Activated CD8-positive, alpha-beta T cell treated with anti-CD3 and anti-CD28 coated beads, Interleukin-2, amount 10 ng/mL, durations not matched to agents 7 days and 5 days (primary cell): ENCODE measurements around the gene SIK3. TPM values are rescaled to one million over a fixed set of nuclear protein-coding genes. Genes with fewer than 3 reads are reported as not detected.

Source experiments
- ATAC-seq: fragments of 150-1000 bp; cut with Tn5 transposase; one replicate; pipeline ENCODE4 v1.10.0; 2021; ENCODE audit warnings: moderate library complexity
- CTCF ChIA-PET: fragments of 350-600 bp; sonication (Branson Sonifier 250); formaldehyde crosslinking; loops from one replicate; lab custom pipeline; 2021; ENCODE audit warnings: antibody characterized with exemption; lab: Charles Lee
- POLR2A ChIA-PET: fragments of 350-600 bp; sonication (Branson Sonifier 250); formaldehyde crosslinking; loops from one replicate; lab custom pipeline; 2021; ENCODE audit warnings: antibody characterized with exemption; lab: Charles Lee
- DNase-seq: peaks from one replicate; pipeline ENCODE4 v3.0.0-alpha.2; 2020
- H3K27ac Mint-ChIP-seq: one replicate; pipeline ENCODE4 v1.8.0; 2021; ENCODE audit warnings: mild to moderate bottlenecking, mixed read lengths
- H3K27me3 Mint-ChIP-seq: one replicate; pipeline ENCODE4 v1.8.0; 2021; ENCODE audit warnings: low read depth, mixed read lengths
- H3K36me3 Mint-ChIP-seq: one replicate; pipeline ENCODE4 v1.8.0; 2021; ENCODE audit warnings: low read depth, mixed read lengths
- H3K4me1 Mint-ChIP-seq: one replicate; pipeline ENCODE4 v1.8.0; 2021; ENCODE audit warnings: low read depth, mixed read lengths
- H3K4me3 Mint-ChIP-seq: one replicate; pipeline ENCODE4 v1.8.0; 2021; ENCODE audit warnings: mild to moderate bottlenecking, mixed read lengths
- H3K9me3 Mint-ChIP-seq: one replicate; pipeline ENCODE4 v1.8.0; 2022; ENCODE audit warnings: mixed read lengths; ENCODE audit not compliant: insufficient read depth
- total RNA-seq, 2 experiments: library from RNA; stranded (reverse); gene quantifications; one replicate each; pipeline ENCODE4 v1.2.3, GENCODE V29; 2021

SIK3 gene
- total RNA-seq, 2 experiments from 2014 or later: 25.9 to 31.4 TPM

GRCh38 chr11:116994195-116994594, 104.0 kb downstream of the SIK3 start:
- H3K27ac Mint-ChIP-seq: no peak overlapping the region
- peaks cover 19% of the 10 kb centered on the region for H3K4me1 Mint-ChIP-seq

GRCh38 chr11:116993599-116993998, 104.6 kb downstream of the SIK3 start:
- ChIA-PET POLR2A (interaction anchor here (0.7 to 1.1 kb wide), 2 partner anchors 26 to 32 kb away, joined by 5 to 7 read pairs; no protein-coding TSS in a partner anchor), CTCF (interaction anchor here (0.8 to 1.8 kb wide), 3 partner anchors 66 to 158 kb away, joined by 3 to 5 read pairs (median 3); no protein-coding TSS in a partner anchor)
- no peak overlapping the region for H3K27ac Mint-ChIP-seq
- peaks cover 23% of the 10 kb centered on the region for H3K4me1 Mint-ChIP-seq
- peak; percentile 79 for ATAC-seq
- no peak for DNase-seq
- H3K36me3 Mint-ChIP-seq: peaks cover 2% of the 10 kb centered on the region
- no peaks in the 10 kb centered on the region for H3K9me3 Mint-ChIP-seq
- peak overlapping the region; percentile 3 for H3K4me3 Mint-ChIP-seq
- H3K27me3 Mint-ChIP-seq: no peaks in the 10 kb centered on the region

More at GRCh38 chr11:116994195-116994594, 104.0 kb downstream of the SIK3 start:
- ATAC-seq (no peak), DNase-seq (no peak)
- H3K27me3 Mint-ChIP-seq: no peaks in the 10 kb centered on the region
- H3K4me3 Mint-ChIP-seq: no peak overlapping the region
- H3K9me3 Mint-ChIP-seq: no peaks in the 10 kb centered on the region
- ChIA-PET POLR2A (interaction anchor here (0.6 to 1.1 kb wide), 2 partner anchors 31 to 150 kb away, joined by 4 to 7 read pairs; partner anchors contain the start of gene PAFAH1B2), CTCF (interaction anchor here (0.9 to 1.1 kb wide), 2 partner anchors 11 to 114 kb away, joined by 3 read pairs; no protein-coding TSS in a partner anchor)
- H3K36me3 Mint-ChIP-seq: peaks cover 2% of the 10 kb centered on the region

- H3K27ac Mint-ChIP-seq: no peak overlapping the region
- H3K9me3 Mint-ChIP-seq: no peaks in the 10 kb centered on the region
- peaks cover 39% of the 10 kb centered on the region for H3K4me1 Mint-ChIP-seq
- H3K36me3 Mint-ChIP-seq: no peaks in the 10 kb centered on the region
- no peak overlapping the region for H3K4me3 Mint-ChIP-seq
- CTCF ChIA-PET: interaction anchor here (0.7 kb wide), 1 partner anchor 92 kb away, joined by 3 read pairs; no protein-coding TSS in a partner anchor
- DNase-seq (no peak), ATAC-seq (no peak)
- POLR2A ChIA-PET: no interaction called here
- H3K27me3 Mint-ChIP-seq: no peaks in the 10 kb centered on the region
Measured at GRCh38 chr11:116991491-116991890, 106.7 kb downstream of the SIK3 start.

- POLR2A ChIA-PET: no interaction called here
- CTCF ChIA-PET: no interaction called here
- DNase-seq (no peak), ATAC-seq (no peak)
- H3K36me3 Mint-ChIP-seq: no peaks in the 10 kb centered on the region
- no peak overlapping the region for H3K27ac Mint-ChIP-seq
- H3K27me3 Mint-ChIP-seq: no peaks in the 10 kb centered on the region
- no peak overlapping the region for H3K4me3 Mint-ChIP-seq
- peaks cover 45% of the 10 kb centered on the region for H3K4me1 Mint-ChIP-seq
- no peaks in the 10 kb centered on the region for H3K9me3 Mint-ChIP-seq
Measured at GRCh38 chr11:116990811-116991210, 107.4 kb downstream of the SIK3 start.

- CTCF ChIA-PET: interaction anchor here (1.6 kb wide), 1 partner anchor 12 kb away, joined by 5 read pairs; no protein-coding TSS in a partner anchor
- Mint-ChIP-seq H3K27me3 (no peaks in the 10 kb centered on the region), H3K27ac (no peak overlapping the region), H3K4me1 (peaks cover 48% of the 10 kb centered on the region), H3K9me3 (no peaks in the 10 kb centered on the region), H3K4me3 (no peak overlapping the region), H3K36me3 (no peaks in the 10 kb centered on the region)
- POLR2A ChIA-PET: no interaction called here
- DNase-seq (no peak), ATAC-seq (no peak)
Measured at GRCh38 chr11:116990061-116990473, 108.2 kb downstream of the SIK3 start.

GRCh38 chr11:116989184-116989583, 109.0 kb downstream of the SIK3 start:
- Mint-ChIP-seq H3K27ac (no peak overlapping the region), H3K36me3 (no peaks in the 10 kb centered on the region), H3K27me3 (no peaks in the 10 kb centered on the region), H3K9me3 (no peaks in the 10 kb centered on the region), H3K4me1 (peaks cover 51% of the 10 kb centered on the region), H3K4me3 (no peak overlapping the region)
- no peak for ATAC-seq
- POLR2A ChIA-PET: no interaction called here
- CTCF ChIA-PET: interaction anchor here (1.5 to 1.6 kb wide), 2 partner anchors 11 to 63 kb away, joined by 3 to 5 read pairs; no protein-coding TSS in a partner anchor
- no peak for DNase-seq

GRCh38 chr11:116986521-116987105, 111.6 kb downstream of the SIK3 start:
- H3K27me3 Mint-ChIP-seq: no peaks in the 10 kb centered on the region
- H3K4me1 Mint-ChIP-seq: peaks cover 51% of the 10 kb centered on the region
- H3K36me3 Mint-ChIP-seq: no peaks in the 10 kb centered on the region
- ChIA-PET CTCF (interaction anchor here (0.6 to 1.8 kb wide), 13 partner anchors 8 to 151 kb away, joined by 3 to 7 read pairs (median 4); no protein-coding TSS in a partner anchor), POLR2A (interaction anchor here (0.7 to 0.9 kb wide), 2 partner anchors 66 to 107 kb away, joined by 3 to 4 read pairs; no protein-coding TSS in a partner anchor)
- H3K4me3 Mint-ChIP-seq: peak overlapping the region; percentile 13
- H3K27ac Mint-ChIP-seq: peak overlapping the region; percentile 27
- DNase-seq (no peak), ATAC-seq (peak; percentile 80)
- no peaks in the 10 kb centered on the region for H3K9me3 Mint-ChIP-seq

- ATAC-seq (no peak), DNase-seq (no peak)
- no peak overlapping the region for H3K4me3 Mint-ChIP-seq
- H3K4me1 Mint-ChIP-seq: peaks cover 62% of the 10 kb centered on the region
- no peaks in the 10 kb centered on the region for H3K36me3 Mint-ChIP-seq
- H3K27ac Mint-ChIP-seq: no peak overlapping the region
- ChIA-PET POLR2A (no interaction called here), CTCF (interaction anchor here (0.9 to 1.6 kb wide), 3 partner anchors 24 to 149 kb away, joined by 3 to 4 read pairs (median 3); no protein-coding TSS in a partner anchor)
- no peaks in the 10 kb centered on the region for H3K9me3 Mint-ChIP-seq
- no peaks in the 10 kb centered on the region for H3K27me3 Mint-ChIP-seq
Measured at GRCh38 chr11:116984589-116984988, 113.6 kb downstream of the SIK3 start.

GRCh38 chr11:116984186-116984585, 114.0 kb downstream of the SIK3 start:
- Mint-ChIP-seq H3K4me1 (peaks cover 61% of the 10 kb centered on the region), H3K27me3 (no peaks in the 10 kb centered on the region), H3K36me3 (no peaks in the 10 kb centered on the region), H3K9me3 (no peaks in the 10 kb centered on the region), H3K4me3 (no peak overlapping the region), H3K27ac (no peak overlapping the region)
- POLR2A ChIA-PET: no interaction called here
- ATAC-seq (no peak), DNase-seq (no peak)
- CTCF ChIA-PET: interaction anchor here (0.9 to 1.6 kb wide), 3 partner anchors 24 to 148 kb away, joined by 3 to 4 read pairs (median 3); no protein-coding TSS in a partner anchor

GRCh38 chr11:116981266-116981885, 116.9 kb downstream of the SIK3 start:
- DNase-seq: no peak
- ChIA-PET POLR2A (interaction anchor here (1.3 kb wide), 1 partner anchor 12 kb away, joined by 4 read pairs; no protein-coding TSS in a partner anchor), CTCF (no interaction called here)
- no peaks in the 10 kb centered on the region for H3K27me3 Mint-ChIP-seq
- no peak overlapping the region for H3K27ac Mint-ChIP-seq
- H3K4me1 Mint-ChIP-seq: peaks cover 40% of the 10 kb centered on the region
- H3K9me3 Mint-ChIP-seq: no peaks in the 10 kb centered on the region
- peak; percentile 27 for ATAC-seq
- H3K36me3 Mint-ChIP-seq: peaks cover 1% of the 10 kb centered on the region
- no peak overlapping the region for H3K4me3 Mint-ChIP-seq

- H3K4me3 Mint-ChIP-seq: peak overlapping the region; percentile 61
- H3K36me3 Mint-ChIP-seq: peaks cover 2% of the 10 kb centered on the region
- H3K9me3 Mint-ChIP-seq: no peaks in the 10 kb centered on the region
- POLR2A ChIA-PET: no interaction called here
- peak; percentile 48 for ATAC-seq
- DNase-seq: no peak
- H3K4me1 Mint-ChIP-seq: peaks cover 32% of the 10 kb centered on the region
- H3K27ac Mint-ChIP-seq: peak overlapping the region; percentile 51
- CTCF ChIA-PET: no interaction called here
- no peaks in the 10 kb centered on the region for H3K27me3 Mint-ChIP-seq
Measured at GRCh38 chr11:116980136-116980793, 118.0 kb downstream of the SIK3 start.
